ENCODE data around the gene PLCG2. TPM values are rescaled to one million over a fixed set of nuclear protein-coding genes. Genes with fewer than 3 reads are reported as not detected.

The PLCG2 gene
- total RNA-seq, 2 experiments from 2014 or later = 7.0 to 7.6 TPM

Other genes starting within 250 kb of the PLCG2 start
- gene SDR42E1, start 232.2 kb downstream of the PLCG2 start, total RNA-seq = 1 to 10 TPM; 7.4 to 8.2 TPM